Activated T-cell treated with anti-CD3 and anti-CD28 coated beads for 4 hours (primary cell): ENCODE measurements around the gene XK.
"Not testable (repeated sequence)": the region's sequence is repeated elsewhere in the genome, so short reads cannot be mapped to it uniquely, and the experiment has no call there.

Experiments used
- DNase-seq: peaks from one replicate; pipeline ENCODE4 v3.0.0-alpha.2; 2020

XK gene

DNA sequence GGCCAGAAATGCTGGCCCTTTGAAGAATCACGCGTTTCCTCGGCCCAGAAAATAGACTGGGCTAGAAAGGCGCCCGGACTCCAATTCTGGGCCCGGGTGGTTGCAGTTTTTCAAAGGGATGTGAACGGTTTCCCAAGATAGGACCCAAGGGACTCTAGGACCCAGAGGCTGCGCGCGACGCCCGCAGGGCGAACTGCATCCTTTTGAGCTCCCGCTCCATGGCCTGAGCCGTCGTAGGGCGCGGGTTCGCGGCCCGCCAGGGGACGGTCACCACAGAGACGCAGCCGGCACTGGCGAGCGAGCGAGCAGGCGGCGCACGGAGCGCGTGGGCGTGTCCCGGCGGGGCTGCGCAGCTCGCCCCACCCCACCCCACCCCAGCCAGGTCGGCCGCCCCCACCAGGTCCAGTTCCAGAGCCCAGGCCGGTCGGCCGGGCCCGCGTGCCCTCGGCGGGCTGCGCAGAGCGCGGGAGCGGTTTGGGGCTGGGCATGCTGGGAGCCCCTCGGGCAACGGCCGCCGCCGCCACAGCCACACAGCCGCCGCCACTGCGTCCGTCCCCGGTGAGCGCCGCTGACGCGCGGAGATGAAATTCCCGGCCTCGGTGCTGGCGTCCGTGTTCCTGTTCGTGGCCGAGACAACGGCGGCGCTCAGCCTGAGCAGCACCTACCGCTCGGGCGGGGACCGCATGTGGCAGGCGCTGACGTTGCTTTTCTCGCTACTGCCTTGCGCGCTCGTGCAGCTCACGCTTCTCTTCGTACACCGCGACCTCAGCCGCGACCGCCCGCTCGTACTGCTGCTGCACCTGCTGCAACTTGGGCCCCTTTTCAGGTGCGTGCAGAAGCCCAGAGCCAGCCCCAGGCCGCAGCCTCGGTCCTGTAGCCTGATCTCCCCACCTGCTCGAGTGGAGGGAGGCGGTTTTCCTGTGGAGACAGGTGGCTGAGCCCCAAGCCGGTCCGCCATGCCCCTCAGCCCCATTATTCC is at the start of gene XK:
TSS of gene XK (plus strand) at position 411 of the 979 bp plus-strand sequence. CDS start at position 582, 171 bp downstream.
- no peak for DNase-seq

GRCh38 chrX:37638047-37638446 is 47.5 kb upstream of the XK start:
- no peak for DNase-seq

- no peak for DNase-seq
Observed at GRCh38 chrX:37640142-37640541, 45.4 kb upstream of the XK start.

- no peak for DNase-seq
Observed at GRCh38 chrX:37641859-37642258, 43.7 kb upstream of the XK start.

GRCh38 chrX:37644381-37645305 is 40.9 kb upstream of the XK start:
- DNase-seq, result no peak

- DNase-seq, result no peak
Observed at GRCh38 chrX:37646254-37646653, 39.3 kb upstream of the XK start.

DNA sequence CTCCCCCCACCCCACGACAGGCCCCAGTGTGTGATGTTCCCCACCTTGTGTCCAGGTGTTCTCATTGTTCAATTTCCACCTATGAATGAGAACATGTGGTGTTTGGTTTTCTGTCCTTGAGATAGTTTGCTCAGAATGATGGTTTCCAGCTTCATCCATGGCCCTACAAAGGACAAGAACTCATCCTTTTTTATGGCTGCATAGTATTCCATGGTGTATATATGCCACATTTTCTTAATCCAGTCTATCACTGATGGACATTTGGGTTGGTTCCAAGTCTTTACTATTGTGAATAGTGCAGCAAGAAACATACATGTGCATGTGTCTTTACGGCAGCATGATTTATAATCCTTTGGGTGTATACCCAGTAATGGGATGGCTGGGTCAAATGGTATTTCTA is 34.7 kb upstream of the XK start:
- DNase-seq, result not testable (repeated sequence)

- no peak for DNase-seq
Observed at GRCh38 chrX:37651921-37652452, 33.6 kb upstream of the XK start.

DNA sequence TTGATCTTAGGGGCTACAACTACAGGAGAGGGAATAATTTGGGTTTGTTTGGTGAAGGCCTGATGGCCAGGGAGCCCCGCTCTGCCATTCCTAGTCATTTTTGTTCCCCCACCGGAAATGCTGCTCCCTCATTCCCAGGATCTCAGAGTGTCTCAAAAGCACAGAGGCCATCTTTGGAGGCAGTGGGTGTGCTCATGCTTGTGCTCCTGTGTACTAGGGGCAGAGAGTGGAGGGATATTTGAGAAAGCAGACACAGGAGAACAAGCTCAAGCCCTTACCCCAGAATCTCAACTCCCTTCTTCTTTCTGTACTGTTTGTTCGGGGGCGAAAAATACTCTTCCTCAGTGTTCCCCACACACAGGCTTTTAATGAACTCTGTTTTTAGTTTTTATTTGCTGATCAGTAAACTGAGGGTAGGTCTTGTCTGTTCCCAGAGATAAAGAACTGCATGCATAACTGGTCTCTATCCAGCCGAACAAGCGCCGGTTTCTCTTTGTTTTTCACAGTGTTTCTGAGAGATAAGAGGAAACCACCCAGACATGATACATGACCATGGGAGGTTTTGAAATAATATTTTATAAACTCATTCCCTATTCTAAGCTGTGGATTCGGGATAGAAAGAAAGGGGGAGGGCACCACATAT is 32.9 kb upstream of the XK start:
- no peak for DNase-seq

DNA sequence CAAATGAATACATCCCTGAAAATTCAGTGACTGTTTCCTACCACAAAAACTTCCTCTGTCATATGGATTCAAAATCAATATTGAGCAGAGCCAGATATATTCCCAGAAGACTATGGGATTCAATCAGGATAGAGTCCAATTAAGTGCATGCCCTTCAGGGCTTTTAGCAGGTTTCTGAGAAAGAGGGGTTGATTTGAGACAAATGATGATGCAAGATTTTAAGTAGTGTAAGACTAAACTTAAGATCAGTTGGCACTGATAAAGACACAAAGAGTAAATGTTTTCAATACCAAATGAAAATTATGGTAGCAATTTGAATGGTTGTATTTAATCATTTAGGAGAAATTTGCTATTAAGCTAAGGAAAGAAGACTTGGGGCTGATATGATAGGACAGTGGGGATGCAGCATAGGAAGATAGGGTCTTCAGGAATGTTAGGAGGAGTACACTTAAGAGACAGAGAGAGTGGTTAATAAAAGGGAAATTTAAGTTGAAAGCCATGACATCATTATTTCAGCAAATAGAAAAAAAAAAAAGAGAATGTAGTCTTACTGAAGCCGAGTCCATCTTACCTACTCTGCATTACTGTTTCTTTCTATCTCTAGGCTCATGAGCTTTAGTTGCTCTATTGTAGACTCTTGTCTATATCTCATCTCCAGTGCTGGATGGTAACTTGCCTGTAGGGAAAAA is 32.0 kb upstream of the XK start:
- no peak for DNase-seq

DNA sequence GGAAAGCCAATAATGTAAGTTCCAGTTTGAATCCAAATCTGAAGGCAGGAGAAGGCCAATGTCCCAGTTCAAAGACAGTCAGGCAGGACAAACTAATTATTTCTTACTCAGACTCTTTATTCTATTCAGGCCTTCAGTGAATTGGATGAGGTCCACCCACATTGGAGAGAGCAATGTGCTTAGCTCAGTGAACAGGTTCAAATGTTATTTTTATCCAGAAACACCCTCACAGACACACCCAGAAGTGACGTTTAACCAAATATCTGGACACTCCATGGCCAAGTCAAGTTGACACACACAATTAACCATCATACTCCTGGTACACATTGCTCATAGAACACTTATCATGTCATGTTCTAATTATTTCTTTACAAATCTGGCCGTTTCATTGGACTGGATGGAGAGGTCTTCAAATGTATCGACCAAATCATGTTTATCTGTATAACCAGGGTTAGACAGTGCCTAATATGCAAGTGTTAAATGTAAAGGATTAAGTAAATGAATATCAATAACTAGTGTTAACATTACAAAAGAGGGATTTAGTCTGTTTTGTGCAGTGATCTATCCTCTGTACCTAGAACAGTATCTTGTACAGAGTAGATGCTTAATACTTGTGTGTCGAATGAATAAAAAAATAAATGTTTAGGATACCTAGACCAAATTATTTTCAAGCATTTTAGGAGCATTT is 27.1 kb upstream of the XK start:
- no peak for DNase-seq

DNA sequence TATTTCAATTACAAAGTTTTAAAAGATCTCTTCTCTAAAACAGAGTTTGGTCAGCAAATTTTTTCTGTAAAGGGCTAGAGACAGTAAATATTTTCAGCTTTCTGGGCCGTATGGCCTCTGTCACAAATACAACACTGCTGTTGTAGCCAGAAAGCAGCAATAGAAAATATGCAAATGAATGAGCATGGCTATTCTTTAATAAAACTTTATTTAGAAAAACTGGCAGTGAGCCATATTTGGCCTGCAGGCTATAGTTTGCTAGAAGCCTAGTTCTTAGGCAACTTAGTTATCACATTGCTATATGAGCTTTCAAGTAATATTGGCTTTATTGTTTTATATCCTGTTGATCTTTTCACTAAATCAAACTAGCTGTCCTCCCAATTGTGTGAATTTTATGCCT is 26.5 kb upstream of the XK start:
- DNase-seq, result no peak

DNA sequence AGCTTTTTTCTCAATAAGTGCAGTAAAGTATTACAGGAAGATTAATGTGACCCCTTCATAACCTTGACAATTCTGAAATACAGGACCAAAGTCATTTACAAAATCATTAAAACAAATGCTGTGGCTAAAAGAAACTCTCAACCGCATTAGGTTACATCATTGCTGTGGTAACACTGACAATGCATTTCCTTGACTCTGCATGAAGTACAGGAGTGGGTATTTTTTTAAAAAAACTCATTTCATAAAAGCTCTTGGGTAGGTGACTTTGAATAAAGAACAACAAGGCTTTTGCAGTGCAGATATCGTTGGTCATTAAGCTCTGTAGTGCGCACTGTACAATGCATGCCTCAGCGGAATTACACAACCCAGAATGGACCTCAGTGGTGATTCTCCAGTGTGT is 23.4 kb upstream of the XK start:
- no peak for DNase-seq

DNA sequence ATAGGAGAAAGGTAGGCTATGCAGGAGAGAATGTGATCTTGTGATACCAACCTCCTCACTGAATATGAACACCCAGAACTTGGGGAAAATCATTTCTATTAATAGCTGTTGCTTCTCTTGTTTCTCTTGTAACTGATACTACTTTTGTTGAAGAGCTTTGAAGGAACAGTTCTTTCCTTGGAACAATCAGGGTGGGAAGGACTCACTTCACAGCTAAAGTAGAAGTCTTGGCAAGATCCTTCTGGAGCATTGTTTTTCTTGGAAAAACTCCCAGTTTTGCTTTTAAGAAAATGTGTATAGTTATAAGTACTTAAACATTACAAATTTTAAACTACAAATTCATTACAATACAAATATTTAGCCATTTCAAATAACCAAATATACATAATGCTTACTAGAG is 19.1 kb upstream of the XK start:
- no peak for DNase-seq

GRCh38 chrX:37667141-37667540 is 18.4 kb upstream of the XK start:
- no peak for DNase-seq

DNA sequence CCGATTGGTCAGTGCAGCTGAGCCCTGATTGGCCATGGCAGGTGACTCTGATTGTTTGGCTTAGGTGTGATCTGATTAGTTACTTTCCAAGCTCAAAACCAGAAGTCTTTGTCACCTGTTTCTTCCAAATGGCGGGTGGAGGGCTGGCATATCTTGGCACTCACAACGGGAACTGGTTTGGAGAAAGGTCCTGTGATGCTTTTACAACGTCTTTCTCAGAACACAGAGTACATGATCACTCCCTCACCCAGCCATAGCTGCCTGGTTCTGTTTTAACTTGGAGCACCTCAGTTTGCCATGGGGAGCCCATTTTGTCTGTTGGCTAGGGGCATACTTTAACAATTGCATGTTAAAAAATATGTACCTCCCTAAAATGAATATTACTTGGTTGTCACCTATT is 13.0 kb upstream of the XK start:
- no peak for DNase-seq

GRCh38 chrX:37676811-37677210 is 8.8 kb upstream of the XK start:
- no peak for DNase-seq

DNA sequence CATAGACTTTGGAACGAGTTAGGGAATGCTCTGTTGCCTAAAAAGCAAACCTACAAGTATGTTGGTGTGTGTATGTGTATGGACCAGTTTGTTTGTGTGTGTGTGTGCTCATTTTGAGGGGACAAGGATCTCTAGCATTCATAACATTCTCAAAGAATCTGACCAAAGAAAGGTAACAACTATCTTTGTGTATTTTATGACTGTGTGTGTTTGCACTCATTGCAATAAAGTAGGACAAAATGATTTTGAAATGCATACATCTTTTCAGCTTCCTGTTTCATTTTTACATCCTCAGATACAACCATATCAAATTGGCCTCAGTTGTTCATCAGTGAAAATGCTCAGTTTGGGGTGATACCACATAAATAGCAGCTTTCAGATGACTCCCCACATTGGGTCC is 8.3 kb upstream of the XK start:
- no peak for DNase-seq

GRCh38 chrX:37677765-37678164 is 7.8 kb upstream of the XK start:
- no peak for DNase-seq

DNA sequence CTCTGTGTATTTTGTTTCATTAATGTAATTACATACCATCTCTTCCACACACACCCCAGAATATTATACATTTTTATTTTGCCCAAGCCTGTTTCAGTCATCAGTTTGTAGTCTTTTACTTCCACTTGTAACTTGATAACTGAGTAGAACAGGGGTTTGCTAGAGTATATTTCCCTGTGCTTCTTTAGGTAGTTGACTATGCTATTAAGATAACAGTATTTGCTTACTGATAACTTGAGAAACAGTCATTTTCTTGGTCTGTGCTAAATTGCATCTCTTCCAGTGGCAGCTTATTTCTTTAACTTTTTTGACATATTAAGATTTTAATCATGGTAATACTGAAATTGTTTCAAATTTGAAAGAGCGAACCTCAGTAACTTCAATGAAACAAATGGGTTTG is 7.0 kb upstream of the XK start:
- no peak for DNase-seq

DNA sequence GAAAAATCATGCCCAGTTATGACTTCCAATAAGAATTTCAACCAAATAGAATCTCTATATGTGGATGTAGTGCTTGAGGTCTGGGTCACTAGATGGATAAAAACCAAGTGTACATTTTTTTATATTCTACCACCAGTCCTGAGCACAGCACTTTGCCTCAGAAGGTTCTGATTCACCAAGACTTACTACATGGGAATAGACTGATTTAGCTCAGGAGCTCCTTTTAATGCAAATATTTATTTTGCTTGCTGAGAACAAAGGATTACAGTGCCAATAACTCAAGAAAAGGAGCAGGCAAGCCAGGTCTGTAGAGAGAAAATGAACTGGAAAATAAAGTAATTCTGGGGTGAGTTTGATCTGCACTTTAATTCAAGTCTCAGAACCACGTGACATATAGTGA is 6.4 kb upstream of the XK start:
- DNase-seq, result no peak

DNA sequence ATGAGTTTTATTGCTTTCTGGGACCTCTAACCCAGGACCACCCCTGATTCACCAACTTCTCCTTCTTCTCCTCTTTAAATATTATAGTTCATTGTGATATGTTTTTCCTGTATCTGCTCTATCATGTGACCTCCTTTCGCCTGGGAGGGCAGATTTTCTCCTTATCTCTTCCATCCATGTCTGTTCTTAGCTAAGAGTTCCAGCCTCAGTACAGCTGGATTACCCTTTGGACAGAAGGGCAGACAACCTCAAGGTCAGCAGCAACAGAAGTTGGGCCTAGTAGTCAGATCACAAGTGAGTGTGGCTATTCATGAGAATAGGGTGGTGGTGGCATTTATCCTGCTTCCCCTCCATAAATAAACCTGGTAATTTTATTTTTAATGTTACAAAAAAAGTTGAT is 5.7 kb upstream of the XK start:
- no peak for DNase-seq
